IMR-90 (cell line): ENCODE data around the gene SBK2. TPM values are rescaled to one million over a fixed set of nuclear protein-coding genes. Genes with fewer than 3 reads are reported as not detected.

Experiments
- ATAC-seq: fragments of 200-7000 bp; cut with Tn5 transposase; 2 replicates; pipeline ENCODE4 v1.9.1; 2020; ENCODE audit warnings: low read depth, mild to moderate bottlenecking, moderate library complexity
- BruUV-seq: library from RNA; stranded (reverse); fragments of 400-500 nt; replicated peaks from 2 replicates; lab custom pipeline; 2021; lab: Mats Ljungman, UMichigan
- CTCF ChIA-PET: fragments of 300-600 bp; formaldehyde crosslinking; extraction: SDS; loops from one replicate; lab custom pipeline; 2021; ENCODE audit warnings: antibody characterized with exemption; lab: Yijun Ruan, JAX
- POLR2A ChIA-PET: fragments of 300-600 bp; sonication (Branson Sonifier 250); formaldehyde crosslinking; loops from one replicate; lab custom pipeline; 2022; ENCODE audit warnings: antibody characterized with exemption; ENCODE audit not compliant: unreplicated experiment; lab: Charles Lee
- DNase-seq: peaks from one replicate; pipeline ENCODE4 v3.0.0; 2013
- H2AFZ ChIP-seq: replicated peaks from 2 replicates; pipeline ENCODE3; 2013; ENCODE audit warnings: low read length, mild to moderate bottlenecking; ENCODE audit not compliant: poor library complexity
- H2AK5ac ChIP-seq: 2 replicates; pipeline ENCODE4 v1.6.1; 2013; ENCODE audit warnings: low read depth, low read length, inconsistent platforms
- H2AK9ac ChIP-seq: replicated peaks from 2 replicates; pipeline ENCODE3; 2013; ENCODE audit warnings: mild to moderate bottlenecking, low read depth, low read length, moderate library complexity; ENCODE audit not compliant: poor library complexity
- H2BK120ac ChIP-seq: 2 replicates; pipeline ENCODE4 v1.6.1; 2013; ENCODE audit warnings: low read depth, low read length, inconsistent platforms
- H2BK15ac ChIP-seq: 3 replicates; pipeline ENCODE4 v1.6.1; 2013; ENCODE audit warnings: low read depth, low read length, inconsistent platforms
- H2BK20ac ChIP-seq: 2 replicates; pipeline ENCODE4 v1.6.1; 2013; ENCODE audit warnings: low read depth, mild to moderate bottlenecking, inconsistent platforms, low read length, moderate library complexity
- H2BK5ac ChIP-seq: 2 replicates; pipeline ENCODE4 v1.6.1; 2013; ENCODE audit warnings: mild to moderate bottlenecking, low read depth, low read length, inconsistent platforms; ENCODE audit not compliant: poor library complexity, severe bottlenecking
- H3K14ac ChIP-seq: replicated peaks from 2 replicates; pipeline ENCODE4 v1.6.1; 2013; ENCODE audit warnings: low read depth, low read length, inconsistent platforms
- H3K18ac ChIP-seq: 2 replicates; pipeline ENCODE4 v1.6.1; 2013; ENCODE audit warnings: low read depth, low read length, control low read depth
- H3K23ac ChIP-seq: 2 replicates; pipeline ENCODE4 v1.6.1; 2013; ENCODE audit warnings: low read depth, low read length, inconsistent platforms
- H3K27ac ChIP-seq: 2 replicates; pipeline ENCODE4 v1.5.1; 2013; ENCODE audit warnings: mild to moderate bottlenecking, control low read depth, low read length; ENCODE audit not compliant: insufficient read depth
- H3K27me3 ChIP-seq: 2 replicates; pipeline ENCODE4 v1.6.1; 2013; ENCODE audit warnings: low read length; ENCODE audit not compliant: control insufficient read depth, insufficient read depth
- H3K36me3 ChIP-seq: 2 replicates; pipeline ENCODE4 v1.6.1; 2013; ENCODE audit warnings: low read length, mixed read lengths; ENCODE audit not compliant: control insufficient read depth, insufficient read depth
- H3K4ac ChIP-seq: 2 replicates; pipeline ENCODE4 v1.6.1; 2013; ENCODE audit warnings: low read depth, low read length, inconsistent platforms
- H3K4me1 ChIP-seq: 2 replicates; pipeline ENCODE4 v1.6.1; 2013; ENCODE audit warnings: low read length, mixed read lengths; ENCODE audit not compliant: control insufficient read depth, insufficient read depth
- H3K4me2 ChIP-seq: 2 replicates; pipeline ENCODE4 v1.6.1; 2013; ENCODE audit warnings: low read depth, mild to moderate bottlenecking, control low read depth, low read length, moderate library complexity
- H3K4me3 ChIP-seq: 2 replicates; pipeline ENCODE4 v1.5.1; 2013; ENCODE audit warnings: low read depth, mild to moderate bottlenecking, control low read depth, low read length, moderate library complexity; ENCODE audit not compliant: insufficient read depth
- H3K56ac ChIP-seq: 2 replicates; pipeline ENCODE4 v1.6.1; 2013; ENCODE audit warnings: low read length, inconsistent platforms; ENCODE audit not compliant: insufficient read depth; ENCODE audit errors: extremely low read depth
- H3K79me1 ChIP-seq, 2 experiments: 2 replicates each; pipeline ENCODE4 v1.6.1; 2013; ENCODE audit warnings: low read length in 2 of 2, inconsistent platforms in 1 of 2, low read depth in 1 of 2
- H3K9ac ChIP-seq: 2 replicates; pipeline ENCODE4 v1.6.1; 2013; ENCODE audit warnings: low read depth, low read length, control low read depth
- H3K9me1 ChIP-seq: 2 replicates; pipeline ENCODE4 v1.6.1; 2013; ENCODE audit warnings: low read length, inconsistent platforms; ENCODE audit not compliant: insufficient read depth
- H3K9me3 ChIP-seq: 2 replicates; pipeline ENCODE4 v1.6.1; 2013; ENCODE audit warnings: low read length; ENCODE audit not compliant: control insufficient read depth, insufficient read depth
- H4K20me1 ChIP-seq: 2 replicates; pipeline ENCODE4 v1.6.1; 2013; ENCODE audit warnings: low read length, inconsistent platforms; ENCODE audit not compliant: insufficient read depth
- H4K5ac ChIP-seq: 2 replicates; pipeline ENCODE4 v1.6.1; 2013; ENCODE audit warnings: mild to moderate bottlenecking, low read depth, low read length, control low read depth
- H4K8ac ChIP-seq, 2 experiments: 2 replicates each; pipeline ENCODE4 v1.6.1; 2013; ENCODE audit warnings: low read depth in 2 of 2, low read length in 2 of 2, control low read depth in 1 of 2, inconsistent platforms in 1 of 2
- H4K91ac ChIP-seq: 2 replicates; pipeline ENCODE4 v1.6.1; 2013; ENCODE audit warnings: low read depth, low read length, inconsistent platforms; ENCODE audit not compliant: insufficient read depth
- CEBPB ChIP-seq: IDR thresholded peaks from 2 replicates; pipeline ENCODE4 v1.6.1; 2012; ENCODE audit warnings: low read depth, low read length, improper control_type of control experiment
- RAD21 ChIP-seq: IDR thresholded peaks from 2 replicates; pipeline ENCODE4 v1.6.1; 2012; ENCODE audit warnings: low read length, improper control_type of control experiment
- RCOR1 ChIP-seq: IDR thresholded peaks from 2 replicates; pipeline ENCODE4 v1.6.1; 2012; ENCODE audit warnings: mild to moderate bottlenecking, low read length, improper control_type of control experiment; ENCODE audit not compliant: insufficient replicate concordance
- RFX5 ChIP-seq: IDR thresholded peaks from 2 replicates; pipeline ENCODE4 v1.8.0; 2012; ENCODE audit warnings: low read depth, mild to moderate bottlenecking, low read length, moderate library complexity
- WGBS, 2 experiments: methylation state at CpG; one replicate each; pipeline versions ENCODE4 v1.1.5 to v1.1.7; 2013; ENCODE audit warnings: missing lambda C conversion rate in 2 of 2; ENCODE audit not compliant: insufficient read length in 1 of 2; ENCODE audit errors: extremely low coverage in 2 of 2; 5-methylcytosine and 5-hydroxymethylcytosine counted together
- dilution Hi-C: fragments of 300-500 bp; cut with HindIII; formaldehyde crosslinking; loops from one replicate; pipeline ENCODE4 v1.14.3; 2018; ENCODE audit warnings: low sequenced_read_pairs; ENCODE audit not compliant: unreplicated experiment
- in situ Hi-C: fragments of 300-500 bp; cut with MboI; formaldehyde crosslinking; loops from 3 replicates; pipeline ENCODE4 v1.14.3; 2019; ENCODE audit warnings: low sequenced_read_pairs, inconsistent platforms, mixed read lengths
- intact Hi-C: fragments of 100-400 bp; cut with micrococcal nuclease; formaldehyde crosslinking; loops from 2 replicates; pipeline ENCODE4 v1.10.0; 2022
- polyA plus RNA-seq, 3 experiments: library from polyadenylated mRNA; depleted of rRNA; stranded (reverse); fragments of >200 nt; gene quantifications; 2 replicates each; pipeline ENCODE4 v1.2.3, GENCODE V29; 2012; ENCODE audit warnings: low replicate concordance in 1 of 3
- total RNA-seq: library from RNA; depleted of rRNA; stranded (reverse); fragments of >200 nt; gene quantifications from 2 replicates; pipeline ENCODE4 v1.2.3, GENCODE V29; 2012
- TF ChIP-seq, protein P1 (sequence below): conservative IDR thresholded peaks from 2 replicates; pipeline ENCODE4 v1.5.1; 2012; ENCODE audit warnings: mild to moderate bottlenecking, low read depth, low read length, improper control_type of control experiment
- TF ChIP-seq, protein P2 (sequence below): fragments of 150-350 bp; IDR thresholded peaks from 2 replicates; pipeline ENCODE4 v1.6.1; 2017; ENCODE audit warnings: mild to moderate bottlenecking, antibody characterized with exemption, low read length, low read depth

Gene SBK2
- total and polyA plus RNA-seq, 2 of the 4 experiments (the other 2 are of a cell fraction): 0.48 TPM; not detected in 1

DNA sequence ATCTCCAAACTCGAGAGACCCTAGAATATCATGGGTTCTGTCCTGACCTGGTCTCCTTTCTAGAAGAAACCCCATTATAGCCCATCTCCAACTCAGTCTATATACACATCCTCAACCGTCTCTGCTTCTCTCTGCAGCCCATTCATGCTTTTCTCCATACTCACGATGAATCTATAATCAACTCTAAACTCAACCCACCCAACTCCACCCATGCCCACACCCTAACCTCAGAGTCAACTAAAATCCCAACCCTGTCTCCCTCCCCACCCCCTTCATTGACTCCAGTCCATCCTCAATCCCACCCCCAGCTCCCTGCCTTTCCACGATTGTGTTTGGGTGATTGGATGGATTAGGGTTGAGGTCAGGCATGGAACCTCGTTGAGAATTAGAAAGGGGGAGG lies 6.6 kb upstream of the SBK2 start:
- Histone ChIP-seq H3K23ac (no peak overlapping the region), H2BK15ac (no peak overlapping the region), H3K56ac (no peak overlapping the region), H3K14ac (no peak overlapping the region), H4K8ac (no peak overlapping the region), H4K91ac (no peak overlapping the region), H3K9ac (no peak overlapping the region), H3K4ac (no peak overlapping the region), H3K27ac (no peak overlapping the region), H2BK5ac (no peak overlapping the region), H2BK120ac (no peak overlapping the region), H2BK20ac (no peak overlapping the region), H2AFZ (no peak overlapping the region), H3K4me2 (no peak overlapping the region), H4K20me1 (no peaks in the 10 kb centered on the region), H4K5ac (no peak overlapping the region), H3K4me1 (peaks cover 16% of the 10 kb centered on the region), H2AK5ac (no peak overlapping the region), H3K18ac (no peak overlapping the region), H3K4me3 (no peak overlapping the region), H3K27me3 (no peaks in the 10 kb centered on the region; the same call in 1 of the 2 replicates), H3K9me1 (0 out of 2 replicates have a peak, but pooled peaks cover 8% of the 10 kb centered on the region), H2AK9ac (no peak overlapping the region), H3K36me3 (no peaks in the 10 kb centered on the region), H3K9me3 (no peaks in the 10 kb centered on the region; the same call in 1 of the 2 replicates), H3K79me1 (no peaks in the 10 kb centered on the region)
- no peak for TF ChIP-seq RAD21
- TF ChIP-seq CEBPB: no peak
- TF ChIP-seq, protein P1, sequence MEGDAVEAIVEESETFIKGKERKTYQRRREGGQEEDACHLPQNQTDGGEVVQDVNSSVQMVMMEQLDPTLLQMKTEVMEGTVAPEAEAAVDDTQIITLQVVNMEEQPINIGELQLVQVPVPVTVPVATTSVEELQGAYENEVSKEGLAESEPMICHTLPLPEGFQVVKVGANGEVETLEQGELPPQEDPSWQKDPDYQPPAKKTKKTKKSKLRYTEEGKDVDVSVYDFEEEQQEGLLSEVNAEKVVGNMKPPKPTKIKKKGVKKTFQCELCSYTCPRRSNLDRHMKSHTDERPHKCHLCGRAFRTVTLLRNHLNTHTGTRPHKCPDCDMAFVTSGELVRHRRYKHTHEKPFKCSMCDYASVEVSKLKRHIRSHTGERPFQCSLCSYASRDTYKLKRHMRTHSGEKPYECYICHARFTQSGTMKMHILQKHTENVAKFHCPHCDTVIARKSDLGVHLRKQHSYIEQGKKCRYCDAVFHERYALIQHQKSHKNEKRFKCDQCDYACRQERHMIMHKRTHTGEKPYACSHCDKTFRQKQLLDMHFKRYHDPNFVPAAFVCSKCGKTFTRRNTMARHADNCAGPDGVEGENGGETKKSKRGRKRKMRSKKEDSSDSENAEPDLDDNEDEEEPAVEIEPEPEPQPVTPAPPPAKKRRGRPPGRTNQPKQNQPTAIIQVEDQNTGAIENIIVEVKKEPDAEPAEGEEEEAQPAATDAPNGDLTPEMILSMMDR: no peak
- no peak for TF ChIP-seq RCOR1
- TF ChIP-seq, protein P2, sequence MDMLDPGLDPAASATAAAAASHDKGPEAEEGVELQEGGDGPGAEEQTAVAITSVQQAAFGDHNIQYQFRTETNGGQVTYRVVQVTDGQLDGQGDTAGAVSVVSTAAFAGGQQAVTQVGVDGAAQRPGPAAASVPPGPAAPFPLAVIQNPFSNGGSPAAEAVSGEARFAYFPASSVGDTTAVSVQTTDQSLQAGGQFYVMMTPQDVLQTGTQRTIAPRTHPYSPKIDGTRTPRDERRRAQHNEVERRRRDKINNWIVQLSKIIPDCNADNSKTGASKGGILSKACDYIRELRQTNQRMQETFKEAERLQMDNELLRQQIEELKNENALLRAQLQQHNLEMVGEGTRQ: no peak
- TF ChIP-seq RFX5: no peak
- POLR2A ChIA-PET: no interaction called here
- WGBS, 2 experiments: 58 to 100% methylated on average over 1 to 3 of the region's 5 CpGs
- in situ Hi-C loops (no loop called here), dilution Hi-C loops (no loop called here), intact Hi-C loops (no loop called here)
- CTCF ChIA-PET: no interaction called here
- ATAC-seq (no peak), DNase-seq (no peak)
- BruUV-seq: no TSS peak
